ENCODE results near the gene SUN5.

The SUN5 gene

GRCh38 chr20:33026779-33027759 lies 22.8 kb upstream of the SUN5 start:
- DNase-seq (ENCODE audit: low read depth in 4 of 4, low spot score in 1 of 4) = no peak

GRCh38 chr20:33026072-33026778 lies 22.0 kb upstream of the SUN5 start:
- DNase-seq (ENCODE audit: low read depth in 4 of 4, low spot score in 1 of 4) = no peak

GRCh38 chr20:33025318-33025876 lies 21.2 kb upstream of the SUN5 start:
- DNase-seq (ENCODE audit: low read depth in 4 of 4, low spot score in 1 of 4) = no peak

GRCh38 chr20:33024609-33025317 lies 20.5 kb upstream of the SUN5 start:
- DNase-seq (ENCODE audit: low read depth in 4 of 4, low spot score in 1 of 4) = no peak

- DNase-seq (ENCODE audit: low read depth in 4 of 4, low spot score in 1 of 4) = no peak
Measured at GRCh38 chr20:33024243-33024560, 20.0 kb upstream of the SUN5 start.

GRCh38 chr20:33023439-33024242 lies 19.4 kb upstream of the SUN5 start:
- no peak for DNase-seq (ENCODE audit: low read depth in 4 of 4, low spot score in 1 of 4)

GRCh38 chr20:33022694-33023438 lies 18.6 kb upstream of the SUN5 start:
- no peak for DNase-seq (ENCODE audit: low read depth in 4 of 4, low spot score in 1 of 4)

GRCh38 chr20:33022289-33022688 lies 18.1 kb upstream of the SUN5 start:
- no peak for DNase-seq (ENCODE audit: low read depth in 4 of 4, low spot score in 1 of 4)

GRCh38 chr20:33021879-33022278 lies 17.6 kb upstream of the SUN5 start:
- no peak for DNase-seq (ENCODE audit: low read depth in 4 of 4, low spot score in 1 of 4)

GRCh38 chr20:33020278-33021161 lies 16.3 kb upstream of the SUN5 start:
- DNase-seq (ENCODE audit: low read depth in 4 of 4, low spot score in 1 of 4) = no peak

- no peak for DNase-seq (ENCODE audit: low read depth in 4 of 4, low spot score in 1 of 4)
Measured at GRCh38 chr20:33019465-33020277, 15.4 kb upstream of the SUN5 start.

GRCh38 chr20:33018169-33018931 lies 14.1 kb upstream of the SUN5 start:
- DNase-seq (ENCODE audit: low read depth in 4 of 4, low spot score in 1 of 4) = no peak

- DNase-seq (ENCODE audit: low read depth in 4 of 4, low spot score in 1 of 4) = no peak
Measured at GRCh38 chr20:33017542-33017941, 13.3 kb upstream of the SUN5 start.

- DNase-seq (ENCODE audit: low read depth in 4 of 4, low spot score in 1 of 4) = no peak
Measured at GRCh38 chr20:33016581-33017109, 12.4 kb upstream of the SUN5 start.

- no peak for DNase-seq (ENCODE audit: low read depth in 4 of 4, low spot score in 1 of 4)
Measured at GRCh38 chr20:33015700-33016580, 11.7 kb upstream of the SUN5 start.

- no peak for DNase-seq (ENCODE audit: low read depth in 4 of 4, low spot score in 1 of 4)
Measured at GRCh38 chr20:33015114-33015484, 10.9 kb upstream of the SUN5 start.
